Measurements from ENCODE around the gene TBC1D16. TPM values are rescaled to one million over a fixed set of nuclear protein-coding genes. Genes with fewer than 3 reads are reported as not detected.

Gene TBC1D16
- total RNA-seq, 1 experiment from 2014 or later = 85.8 TPM

- Histone ChIP-seq H3K4me2 (ENCODE audit: insufficient read depth, insufficient read length, low read length) (no peak overlapping the region), H3K14ac (ENCODE audit: insufficient read depth, low read length) (no peak overlapping the region), H2BK20ac (ENCODE audit: low read depth, low read length, poor library complexity, severe bottlenecking) (no peak overlapping the region), H3K23ac (ENCODE audit: insufficient read length, low read depth, low read length) (no peak overlapping the region), H3K56ac (ENCODE audit: insufficient read length, low read depth, low read length) (no peak overlapping the region), H3K4me1 (ENCODE audit: insufficient read depth, low read length) (no peaks in the 10 kb centered on the region; the same call in 1 of the 2 replicates), H3K27ac (ENCODE audit: insufficient read length, low read depth, low read length) (no peak overlapping the region), H3K23me2 (ENCODE audit: insufficient read length, low read depth, low read length, poor library complexity, severe bottlenecking) (no peaks in the 10 kb centered on the region), H4K91ac (ENCODE audit: insufficient read length, low read depth, low read length) (no peak overlapping the region), H3K9me3 (ENCODE audit: control insufficient read depth, low read depth, low read length) (no peaks in the 10 kb centered on the region), H4K8ac (replicated peaks; ENCODE audit: insufficient read length, low read depth, low read length) (no peak overlapping the region), H2AK5ac (ENCODE audit: insufficient read length, low read length) (no peak overlapping the region), H2BK5ac (ENCODE audit: insufficient read length, low read length) (no peak overlapping the region), H3K79me1 (ENCODE audit: insufficient read depth, low read depth, low read length, poor library complexity, severe bottlenecking) (no peaks in the 10 kb centered on the region), H3K27me3 (ENCODE audit: insufficient read depth, low read length) (no peaks in the 10 kb centered on the region), H3T11ph (ENCODE audit: low read length) (no peak overlapping the region), H3K9ac (ENCODE audit: extremely low read depth, insufficient read length, low read length) (no peak overlapping the region), H2AFZ (ENCODE audit: low read length) (no peak overlapping the region), H2BK12ac (ENCODE audit: insufficient read length, low read depth, low read length) (no peak overlapping the region), H4K5ac (ENCODE audit: insufficient read length, low read depth, low read length) (no peak overlapping the region), H3K18ac (ENCODE audit: insufficient read length, low read depth, low read length) (no peak overlapping the region), H4K20me1 (ENCODE audit: control insufficient read depth, insufficient read depth, insufficient read length) (no peaks in the 10 kb centered on the region), H3K79me2 (ENCODE audit: insufficient read depth, low read length) (no peaks in the 10 kb centered on the region), H3K4ac (ENCODE audit: low read depth, low read length) (no peak overlapping the region), H2BK15ac (ENCODE audit: low read depth, low read length) (no peak overlapping the region), H2BK120ac (ENCODE audit: low read depth, low read length, poor library complexity, severe bottlenecking) (no peak overlapping the region)
- no peak for DNase-seq
- no CpG with 5 or more reads among the region's 14 CpGs for WGBS (ENCODE audit: extremely low coverage, insufficient read length, low lambda C conversion rate)
- Mint-ChIP-seq H3K4me3 (no peak overlapping the region), H3K9me3 (no peaks in the 10 kb centered on the region), H3K27ac (no peak overlapping the region), H3K4me1 (no peaks in the 10 kb centered on the region; a peak in 2 of 4 replicates), H3K27me3 (ENCODE audit: low read depth) (peaks cover 54% of the 10 kb centered on the region), H3K36me3 (ENCODE audit: insufficient read depth in 1 of 3, low read depth in 3 of 3) (no peaks in the 10 kb centered on the region)
- no peak for TF ChIP-seq CTCF (conservative IDR thresholded peaks at IDR 0.05)
Observed at GRCh38 chr17:79887451-79887991, 148.2 kb downstream of the TBC1D16 start.
